Osteoblast (primary cell): ENCODE data around the gene STRN4. TPM values are rescaled to one million over a fixed set of nuclear protein-coding genes. Genes with fewer than 3 reads are reported as not detected.
A peak's percentile ranks its signal among the peaks of the same experiment; 100 is the strongest.

Source experiments
- DNase-seq: peaks from one replicate; pipeline ENCODE4 v3.0.0; 2011; ENCODE audit warnings: low spot score, mixed read lengths; ENCODE audit not compliant: insufficient read length; ENCODE audit errors: missing footprints
- H2AFZ ChIP-seq: 2 replicates; pipeline ENCODE4 v1.6.0; 2011; ENCODE audit warnings: mild to moderate bottlenecking, low read length
- H3K27ac ChIP-seq: 2 replicates; pipeline ENCODE4 v1.5.1; 2011; ENCODE audit warnings: mild to moderate bottlenecking, low read depth, low read length, moderate library complexity
- H3K27me3 ChIP-seq: 2 replicates; pipeline ENCODE4 v1.6.0; 2012; ENCODE audit warnings: mild to moderate bottlenecking, control low read depth, inconsistent platforms, low read length, moderate library complexity; ENCODE audit not compliant: insufficient read depth
- H3K36me3 ChIP-seq: 2 replicates; pipeline ENCODE4 v1.5.1; 2011; ENCODE audit warnings: mild to moderate bottlenecking, low read length, control low read depth, moderate library complexity; ENCODE audit not compliant: insufficient read depth
- H3K4me1 ChIP-seq: 2 replicates; pipeline ENCODE4 v1.5.1; 2011; ENCODE audit warnings: mild to moderate bottlenecking, low read length, control low read depth, moderate library complexity; ENCODE audit not compliant: insufficient read depth
- H3K4me2 ChIP-seq: 2 replicates; pipeline ENCODE4 v1.6.0; 2011; ENCODE audit warnings: mild to moderate bottlenecking, low read length; ENCODE audit not compliant: insufficient read depth
- H3K4me3 ChIP-seq: fragments of 200-600 bp; sonication (generic); 3 replicates; pipeline ENCODE4 v1.5.1; 2012; ENCODE audit warnings: mild to moderate bottlenecking, low read length, inconsistent platforms; ENCODE audit not compliant: insufficient read depth
- H3K79me2 ChIP-seq: 2 replicates; pipeline ENCODE4 v1.6.0; 2012; ENCODE audit warnings: mild to moderate bottlenecking, low read length, control low read depth, inconsistent platforms; ENCODE audit not compliant: insufficient read depth
- H3K9me3 ChIP-seq: 2 replicates; pipeline ENCODE4 v1.5.1; 2011; ENCODE audit warnings: low read depth, low read length, control low read depth
- H4K20me1 ChIP-seq: 2 replicates; pipeline ENCODE4 v1.6.0; 2012; ENCODE audit warnings: mild to moderate bottlenecking, low read length, control low read depth; ENCODE audit not compliant: insufficient read depth
- CTCF ChIP-seq: IDR thresholded peaks from 2 replicates; pipeline ENCODE4 v1.5.1; 2011; ENCODE audit warnings: mild to moderate bottlenecking, low read depth, low read length, moderate library complexity; ENCODE audit errors: extremely low read depth
- total RNA-seq: library from RNA; depleted of rRNA; stranded (reverse); fragments of >200 nt; gene quantifications from 2 replicates; pipeline ENCODE4 v1.2.3, GENCODE V29; 2012

The STRN4 gene
- total RNA-seq, result 56.3 and 56.5 TPM in 2 replicates

- H3K27ac ChIP-seq, result peak within 1 kb of the TSS; percentile 51
- peak within 1 kb of the TSS; percentile 92 for H3K4me3 ChIP-seq
- H3K79me2 ChIP-seq, result peaks cover 54% of the 10 kb centered on the region
Observed at GRCh38 chr19:46746281-46747057, at the start of gene STRN4. Gene STRN4 (minus strand): TSS chr19:46746450. CDS start chr19:46746430, 20 bp downstream.

GRCh38 chr19:46791944-46792343 lies 45.7 kb upstream of the STRN4 start:
- Histone ChIP-seq H3K36me3 (no peaks in the 10 kb centered on the region), H3K27me3 (no peaks in the 10 kb centered on the region), H3K79me2 (peaks cover 13% of the 10 kb centered on the region), H3K27ac (no peak overlapping the region), H2AFZ (no peak overlapping the region), H3K4me2 (no peak overlapping the region), H3K4me1 (peaks cover 24% of the 10 kb centered on the region), H3K9me3 (no peaks in the 10 kb centered on the region), H4K20me1 (peaks cover 8% of the 10 kb centered on the region), H3K4me3 (no peak overlapping the region)
- DNase-seq, result peak; percentile 46
- no peak for TF ChIP-seq CTCF

More at GRCh38 chr19:46746281-46747057, at the start of gene STRN4:
- peaks cover 15% of the 10 kb centered on the region for H3K4me1 ChIP-seq
- peaks cover 33% of the 10 kb centered on the region for H4K20me1 ChIP-seq
- H2AFZ ChIP-seq, result peak within 1 kb of the TSS; percentile 59
- no peaks in the 10 kb centered on the region for H3K9me3 ChIP-seq
- H3K4me2 ChIP-seq, result peak within 1 kb of the TSS; percentile 92
- H3K27me3 ChIP-seq, result no peaks in the 10 kb centered on the region
- peak; percentile 99 for DNase-seq
- no peak for TF ChIP-seq CTCF
- H3K36me3 ChIP-seq, result peaks cover 22% of the 10 kb centered on the region

GRCh38 chr19:46789371-46789770 lies 43.1 kb upstream of the STRN4 start:
- peaks cover 39% of the 10 kb centered on the region for H3K79me2 ChIP-seq
- TF ChIP-seq CTCF, result no peak

GRCh38 chr19:46788968-46789338 lies 42.7 kb upstream of the STRN4 start:
- peaks cover 36% of the 10 kb centered on the region for H3K4me1 ChIP-seq
- peaks cover 27% of the 10 kb centered on the region for H4K20me1 ChIP-seq
- H3K79me2 ChIP-seq, result peaks cover 43% of the 10 kb centered on the region
- H3K9me3 ChIP-seq, result no peaks in the 10 kb centered on the region
- H3K27ac ChIP-seq, result no peak overlapping the region
- H3K27me3 ChIP-seq, result no peaks in the 10 kb centered on the region
- H3K4me3 ChIP-seq, result peak overlapping the region; percentile 40
- peak overlapping the region; percentile 41 for H3K4me2 ChIP-seq
- TF ChIP-seq CTCF, result no peak
- no peak overlapping the region for H2AFZ ChIP-seq
- peaks cover 17% of the 10 kb centered on the region for H3K36me3 ChIP-seq
- DNase-seq, result no peak

More at GRCh38 chr19:46789371-46789770, 43.1 kb upstream of the STRN4 start:
- Histone ChIP-seq H3K27ac (no peak overlapping the region), H3K4me1 (peaks cover 32% of the 10 kb centered on the region), H3K4me3 (no peak overlapping the region), H2AFZ (no peak overlapping the region), H3K27me3 (no peaks in the 10 kb centered on the region), H4K20me1 (peaks cover 23% of the 10 kb centered on the region), H3K9me3 (no peaks in the 10 kb centered on the region), H3K36me3 (peaks cover 13% of the 10 kb centered on the region), H3K4me2 (no peak overlapping the region)
- peak; percentile 27 for DNase-seq
